Gastroesophageal sphincter (tissue), 3 donors: ENCODE data around the gene SLC24A3.

Source experiments
- EP300 ChIP-seq: sonication (generic); formaldehyde crosslinking; IDR thresholded peaks from one replicate; pipeline ENCODE4 v1.6.1; 2017; ENCODE audit warnings: antibody characterized with exemption, mild to moderate bottlenecking
- POLR2A ChIP-seq, 2 donors: fragments of 450-650 bp; IDR thresholded peaks; one replicate each; pipeline ENCODE4 v1.6.1; 2017; ENCODE audit warnings: antibody characterized with exemption in 2 of 2, mild to moderate bottlenecking in 2 of 2, moderate library complexity in 1 of 2
- POLR2AphosphoS5 ChIP-seq: sonication (generic); formaldehyde crosslinking; IDR thresholded peaks from one replicate; pipeline ENCODE4 v1.6.1; 2017; ENCODE audit warnings: antibody characterized with exemption
- TF ChIP-seq, protein P1 (sequence below), 4 experiments: fragments of 200-600 bp in 2 of 4; fragments of 450-650 bp in 2 of 4; sonication (generic) in 1 of 4; IDR thresholded peaks; one replicate each; pipeline ENCODE4 v1.5.1; 2017 to 2019; ENCODE audit warnings: antibody characterized with exemption in 4 of 4, mild to moderate bottlenecking in 2 of 4, moderate library complexity in 2 of 4

DNA sequence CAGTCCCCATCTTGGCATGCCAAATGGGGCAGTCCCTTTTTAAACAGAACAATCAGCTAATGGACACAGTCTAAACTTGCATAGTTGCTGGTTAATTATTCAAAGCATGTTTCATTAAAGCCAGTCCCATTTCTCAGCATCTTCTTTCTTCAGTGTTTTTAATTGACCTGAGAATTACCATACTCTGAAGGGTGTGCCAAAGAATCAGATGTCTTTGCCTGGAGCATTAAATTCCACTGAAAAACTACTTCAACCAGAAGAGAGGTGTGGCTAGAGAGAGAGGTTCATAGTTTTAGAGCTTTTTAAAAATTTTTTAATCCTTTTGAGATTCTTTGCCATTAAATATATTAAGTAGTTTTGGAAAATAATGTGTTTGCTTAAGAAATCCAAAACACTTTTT lies 37.9 kb downstream of the SLC24A3 start:
- TF ChIP-seq, protein P1, sequence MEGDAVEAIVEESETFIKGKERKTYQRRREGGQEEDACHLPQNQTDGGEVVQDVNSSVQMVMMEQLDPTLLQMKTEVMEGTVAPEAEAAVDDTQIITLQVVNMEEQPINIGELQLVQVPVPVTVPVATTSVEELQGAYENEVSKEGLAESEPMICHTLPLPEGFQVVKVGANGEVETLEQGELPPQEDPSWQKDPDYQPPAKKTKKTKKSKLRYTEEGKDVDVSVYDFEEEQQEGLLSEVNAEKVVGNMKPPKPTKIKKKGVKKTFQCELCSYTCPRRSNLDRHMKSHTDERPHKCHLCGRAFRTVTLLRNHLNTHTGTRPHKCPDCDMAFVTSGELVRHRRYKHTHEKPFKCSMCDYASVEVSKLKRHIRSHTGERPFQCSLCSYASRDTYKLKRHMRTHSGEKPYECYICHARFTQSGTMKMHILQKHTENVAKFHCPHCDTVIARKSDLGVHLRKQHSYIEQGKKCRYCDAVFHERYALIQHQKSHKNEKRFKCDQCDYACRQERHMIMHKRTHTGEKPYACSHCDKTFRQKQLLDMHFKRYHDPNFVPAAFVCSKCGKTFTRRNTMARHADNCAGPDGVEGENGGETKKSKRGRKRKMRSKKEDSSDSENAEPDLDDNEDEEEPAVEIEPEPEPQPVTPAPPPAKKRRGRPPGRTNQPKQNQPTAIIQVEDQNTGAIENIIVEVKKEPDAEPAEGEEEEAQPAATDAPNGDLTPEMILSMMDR (IDR thresholded peaks at IDR 0.05) = no peak
- TF ChIP-seq POLR2A (IDR thresholded peaks at IDR 0.05) (no peak), POLR2AphosphoS5 (no peak), EP300 (no peak)
